Stimulated activated naive CD8-positive, alpha-beta T cell treated with anti-CD3 and anti-CD28 coated beads, Interleukin-15, amount 100 ng/mL, for 72 hours (primary cell): Measurements from ENCODE around the gene MTRF1.
"Not testable (repeated sequence)": the region's sequence is repeated elsewhere in the genome, so short reads cannot be mapped to it uniquely, and the experiment has no call there.

ENCODE experiments used
- ATAC-seq: fragments of 150-1000 bp; cut with Tn5 transposase; 2 replicates; pipeline ENCODE4 v1.10.0; 2021; ENCODE audit warnings: mild to moderate bottlenecking, moderate library complexity
- DNase-seq, 2 donors: peaks; one replicate each; pipeline ENCODE4 v3.0.0; 2021 to 2022
- H3K27ac Mint-ChIP-seq, 2 donors: one replicate each; pipeline ENCODE4 v1.8.0; 2022; ENCODE audit warnings: mild to moderate bottlenecking in 2 of 2, mixed read lengths in 2 of 2, moderate library complexity in 2 of 2
- H3K27me3 Mint-ChIP-seq: one replicate; pipeline ENCODE4 v1.8.0; 2022; ENCODE audit warnings: mixed read lengths
- H3K4me1 Mint-ChIP-seq: one replicate; pipeline ENCODE4 v1.8.0; 2022; ENCODE audit warnings: mild to moderate bottlenecking, mixed read lengths
- H3K4me3 Mint-ChIP-seq, 2 donors: one replicate each; pipeline ENCODE4 v1.8.0; 2022; ENCODE audit warnings: mild to moderate bottlenecking in 2 of 2, mixed read lengths in 2 of 2, moderate library complexity in 1 of 2
- H3K9me3 Mint-ChIP-seq, 2 donors: one replicate each; pipeline ENCODE4 v1.8.0; 2022; ENCODE audit warnings: mixed read lengths in 2 of 2

MTRF1 gene

DNA sequence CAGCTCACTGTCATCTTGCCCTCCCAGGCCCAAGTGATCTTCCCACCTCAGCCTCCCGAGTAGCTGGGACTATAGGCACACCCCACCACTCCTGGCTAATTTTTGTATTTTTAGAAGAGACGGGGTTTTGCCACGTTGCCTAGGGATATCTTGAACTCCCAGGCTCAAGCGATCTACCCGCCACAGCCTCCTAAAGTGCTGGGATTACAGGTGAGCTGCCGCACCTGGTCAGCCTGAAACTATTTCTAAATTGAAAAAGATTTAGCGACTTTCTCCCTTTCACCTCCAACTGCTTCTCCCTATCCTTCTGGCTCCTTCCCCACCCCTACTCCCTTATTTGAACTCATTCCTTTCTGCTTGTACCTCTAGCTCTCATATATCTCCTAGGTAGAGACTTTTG is 27.9 kb upstream of the MTRF1 start:
- no peak for DNase-seq
- peaks cover 18% of the 10 kb centered on the region for H3K4me1 Mint-ChIP-seq
- H3K27ac Mint-ChIP-seq, result no peak overlapping the region
- no peaks in the 10 kb centered on the region for H3K27me3 Mint-ChIP-seq
- ATAC-seq, result no peak
- no peak overlapping the region for H3K4me3 Mint-ChIP-seq
- H3K9me3 Mint-ChIP-seq, result peaks cover 12 to 17% of the 10 kb centered on the region in 2 donors

DNA sequence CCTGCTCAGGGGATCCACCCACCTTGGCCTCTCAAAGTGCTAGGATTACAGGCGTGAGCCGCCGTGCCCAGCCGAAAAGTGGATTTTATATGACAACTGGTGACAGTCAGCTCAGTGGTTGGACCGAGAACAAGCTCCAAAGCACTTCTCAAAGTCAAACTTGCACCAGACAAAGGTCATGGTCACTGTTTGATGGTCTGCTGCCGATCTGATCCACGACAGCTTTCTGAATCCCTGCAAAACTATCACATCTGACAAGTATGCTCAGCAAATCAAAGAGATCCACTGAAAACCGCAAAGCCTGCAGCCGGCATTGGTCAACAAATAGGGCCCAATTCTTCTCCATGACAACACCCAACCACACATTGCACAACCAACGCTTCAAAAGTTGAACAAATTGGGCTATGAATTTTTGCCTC is 26.1 kb upstream of the MTRF1 start:
- ATAC-seq, result no peak
- Mint-ChIP-seq H3K27me3 (no peaks in the 10 kb centered on the region), H3K9me3 (peaks cover 12 to 17% of the 10 kb centered on the region in 2 donors), H3K27ac (no peak overlapping the region), H3K4me1 (peaks cover 30% of the 10 kb centered on the region), H3K4me3 (no peak overlapping the region)
- no peak for DNase-seq

DNA sequence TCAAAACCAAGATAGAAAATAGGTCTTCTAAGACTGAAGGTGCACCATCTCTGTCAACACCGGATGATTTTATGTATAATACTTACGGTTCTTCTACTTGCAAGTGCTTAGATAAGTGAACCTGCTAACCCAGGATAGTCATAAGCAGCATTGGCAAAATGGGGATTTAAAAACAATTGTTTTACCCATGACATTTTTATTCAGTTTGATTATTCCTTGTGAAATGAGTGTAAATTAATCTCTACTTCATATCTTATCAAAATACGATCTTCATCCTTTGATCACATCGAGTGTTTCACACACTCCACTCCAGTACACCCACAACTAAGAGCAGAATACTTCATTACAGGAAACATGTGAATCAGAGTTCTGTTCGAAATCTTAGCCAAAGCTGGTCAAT is 23.0 kb upstream of the MTRF1 start:
- peak; percentile 78 for ATAC-seq
- no peak for DNase-seq
- no peak overlapping the region for H3K27ac Mint-ChIP-seq

DNA sequence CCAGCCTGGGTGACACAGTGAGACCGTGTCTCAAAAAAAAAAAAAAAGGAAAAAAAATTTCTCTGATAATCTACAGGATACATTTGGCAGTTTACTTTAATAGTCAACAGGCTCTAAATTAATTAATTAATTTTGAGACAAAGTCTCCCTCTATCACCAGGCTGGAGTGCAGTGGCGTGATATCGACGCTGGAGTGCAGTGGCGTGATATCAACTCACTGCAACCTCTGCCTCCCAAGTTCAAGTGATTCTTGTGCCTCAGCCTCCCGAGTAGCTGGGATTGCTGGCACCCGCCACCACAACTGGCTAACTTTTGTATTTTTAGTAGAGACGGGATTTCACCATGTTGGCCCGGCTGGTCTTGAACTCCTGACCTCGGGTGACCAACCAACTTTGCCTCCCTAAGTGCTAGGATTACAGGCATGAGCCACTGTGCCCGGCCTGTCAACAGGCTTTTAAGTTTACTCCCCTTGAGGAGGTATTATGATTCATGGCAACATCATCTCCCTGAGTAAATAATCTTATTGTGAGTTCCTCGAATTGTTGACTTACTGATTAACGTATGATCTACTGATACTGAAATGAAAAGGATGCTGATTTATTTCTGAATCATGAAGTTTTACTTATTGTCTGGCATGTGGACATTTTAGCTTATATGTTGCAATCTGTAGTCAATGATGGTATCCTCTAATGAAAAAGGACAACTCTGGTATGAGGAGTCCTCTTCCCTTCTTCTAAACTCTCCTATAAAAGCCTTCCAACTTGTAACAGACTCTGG is 21.3 kb upstream of the MTRF1 start:
- Mint-ChIP-seq H3K9me3 (peaks cover 12 to 17% of the 10 kb centered on the region in 2 donors), H3K4me1 (peaks cover 30% of the 10 kb centered on the region), H3K4me3 (no peak overlapping the region), H3K27me3 (no peaks in the 10 kb centered on the region), H3K27ac (no peak overlapping the region)
- ATAC-seq (no peak), DNase-seq (no peak)

More for the DNA sequence above, 23.0 kb upstream of the MTRF1 start:
- peak overlapping the region; percentile 63 to 70 for H3K4me3 Mint-ChIP-seq
- H3K4me1 Mint-ChIP-seq, result peaks cover 30% of the 10 kb centered on the region
- peaks cover 12 to 17% of the 10 kb centered on the region in 2 donors for H3K9me3 Mint-ChIP-seq
- no peaks in the 10 kb centered on the region for H3K27me3 Mint-ChIP-seq

DNA sequence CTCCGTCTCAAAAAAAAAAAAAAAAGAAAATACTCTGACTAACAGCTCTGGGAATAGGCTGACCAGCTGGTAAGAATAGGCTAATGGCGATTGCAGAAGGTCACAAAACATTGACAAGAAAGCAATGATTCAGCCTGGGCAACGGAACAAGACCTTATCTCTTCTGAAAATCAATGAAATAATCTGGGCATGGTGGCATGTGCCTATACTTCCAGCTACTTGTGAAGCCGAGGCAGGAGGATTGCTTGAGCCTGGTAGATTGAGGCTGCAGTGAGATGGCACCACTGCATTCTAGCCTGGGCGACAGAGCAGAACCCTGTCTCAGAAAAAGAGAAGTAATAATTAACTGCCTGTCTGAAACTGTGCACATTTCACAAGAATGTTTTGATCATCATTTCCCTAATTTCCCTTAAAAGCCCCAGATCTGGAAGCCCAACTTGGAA is 18.8 kb upstream of the MTRF1 start:
- Mint-ChIP-seq H3K9me3 (peaks cover 3 to 5% of the 10 kb centered on the region in 2 donors), H3K4me3 (no peak overlapping the region), H3K27ac (no peak overlapping the region), H3K4me1 (peaks cover 37% of the 10 kb centered on the region), H3K27me3 (no peaks in the 10 kb centered on the region)
- DNase-seq, result no peak
- no peak for ATAC-seq

DNA sequence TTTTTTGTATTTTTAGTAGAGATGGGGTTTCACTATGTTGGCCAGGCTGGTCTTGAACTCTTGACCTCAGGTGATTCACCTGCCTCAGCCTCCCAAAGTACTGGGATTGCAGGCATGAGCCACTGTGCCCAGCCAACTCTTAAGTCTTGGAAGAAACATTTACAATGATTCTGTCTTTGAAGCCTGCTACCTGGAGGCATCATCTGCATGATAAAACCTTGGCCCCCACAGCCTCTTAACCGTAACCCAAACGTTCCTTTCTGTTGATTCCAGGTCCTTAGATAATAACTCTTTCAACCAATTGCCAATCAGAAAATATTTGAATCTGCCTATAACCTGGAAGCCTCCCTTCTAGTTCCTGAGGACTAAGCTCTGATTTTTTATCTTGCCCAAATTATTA is 15.8 kb upstream of the MTRF1 start:
- H3K27me3 Mint-ChIP-seq, ATAC-seq, H3K4me3 Mint-ChIP-seq, DNase-seq, H3K27ac Mint-ChIP-seq, H3K9me3 Mint-ChIP-seq: not testable (repeated sequence)
- H3K4me1 Mint-ChIP-seq, result peaks cover 22% of the 10 kb centered on the region

DNA sequence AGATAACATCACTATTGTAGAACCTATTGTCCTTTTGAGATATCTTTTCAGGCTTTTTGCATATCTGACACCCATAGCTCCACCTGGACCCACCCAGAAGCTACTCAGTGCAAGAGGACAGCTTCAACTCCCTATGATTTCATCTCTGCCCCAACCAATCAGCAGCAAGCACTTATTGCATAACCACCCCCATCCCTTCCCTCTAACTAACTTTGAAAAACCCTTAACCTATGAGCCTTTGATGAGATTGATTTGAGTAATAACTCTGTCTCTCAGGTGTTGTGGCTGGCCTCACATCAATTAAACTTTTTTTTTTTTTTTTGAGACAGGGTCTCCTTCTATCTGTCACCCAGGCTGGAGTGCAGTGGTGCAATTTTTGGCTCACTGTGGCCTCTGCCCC is 13.4 kb upstream of the MTRF1 start:
- DNase-seq (no peak), ATAC-seq (peak; percentile 26)
- Mint-ChIP-seq H3K27ac (no peak overlapping the region), H3K27me3 (no peaks in the 10 kb centered on the region), H3K4me3 (no peak overlapping the region), H3K4me1 (peaks cover 26% of the 10 kb centered on the region), H3K9me3 (peaks cover 0 to 3% of the 10 kb centered on the region in 2 donors)

DNA sequence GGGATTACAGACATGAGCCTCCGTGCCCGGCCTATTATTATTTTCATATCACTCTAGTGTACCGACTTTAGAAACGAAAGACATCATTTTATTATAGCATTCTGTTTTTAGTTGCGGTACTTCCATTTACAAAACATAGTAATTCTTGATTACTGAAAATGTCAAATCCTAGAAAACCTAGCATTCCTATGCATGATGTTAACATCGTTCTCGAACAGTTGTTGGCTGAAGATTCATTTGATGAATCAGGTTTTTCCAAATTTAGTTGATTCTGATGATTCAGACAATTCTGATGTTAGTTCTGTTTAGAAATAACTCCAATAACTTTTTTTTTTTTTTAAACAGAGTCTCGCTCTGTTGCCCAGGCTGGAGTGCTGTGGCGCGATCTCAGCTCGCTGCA is 11.5 kb upstream of the MTRF1 start:
- ATAC-seq, result no peak
- DNase-seq, result no peak
- no peak overlapping the region for H3K27ac Mint-ChIP-seq
- H3K27me3 Mint-ChIP-seq, result no peaks in the 10 kb centered on the region
- peaks cover 5 to 9% of the 10 kb centered on the region in 2 donors for H3K9me3 Mint-ChIP-seq
- peaks cover 37% of the 10 kb centered on the region for H3K4me1 Mint-ChIP-seq
- H3K4me3 Mint-ChIP-seq, result no peak overlapping the region

DNA sequence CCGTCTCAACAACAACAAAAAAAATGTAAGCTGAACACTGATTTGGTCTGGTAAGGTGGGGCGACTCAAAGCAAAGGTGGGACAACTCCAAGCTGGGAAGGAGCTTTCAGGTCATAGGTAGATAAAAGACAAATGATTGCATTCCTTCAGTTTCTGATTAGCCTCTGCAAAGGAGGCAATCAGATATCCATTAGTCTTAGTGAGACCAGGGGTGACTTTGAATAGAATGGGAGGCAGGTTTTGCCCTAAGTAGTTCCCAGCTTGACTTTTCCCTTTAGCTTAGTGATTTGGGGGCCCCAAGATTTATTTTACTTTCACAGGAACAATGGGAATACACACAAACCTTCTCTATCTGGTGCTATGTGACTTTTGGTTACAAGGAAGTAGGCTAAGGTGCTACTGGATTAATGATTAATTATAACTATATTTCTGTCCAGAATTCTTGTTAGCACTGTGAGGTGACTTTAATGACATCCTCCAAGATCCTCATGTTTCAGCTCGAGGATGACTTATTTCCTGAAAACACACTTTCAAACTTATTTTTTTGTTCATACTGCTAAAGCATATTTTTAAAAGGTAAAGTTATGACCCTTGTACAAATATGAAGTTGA is 10.6 kb upstream of the MTRF1 start:
- no peak overlapping the region for H3K4me3 Mint-ChIP-seq
- H3K27me3 Mint-ChIP-seq, result no peaks in the 10 kb centered on the region
- DNase-seq, result no peak
- H3K27ac Mint-ChIP-seq, result no peak overlapping the region
- peaks cover 37% of the 10 kb centered on the region for H3K4me1 Mint-ChIP-seq
- no peak for ATAC-seq
- peaks cover 5 to 9% of the 10 kb centered on the region in 2 donors for H3K9me3 Mint-ChIP-seq

DNA sequence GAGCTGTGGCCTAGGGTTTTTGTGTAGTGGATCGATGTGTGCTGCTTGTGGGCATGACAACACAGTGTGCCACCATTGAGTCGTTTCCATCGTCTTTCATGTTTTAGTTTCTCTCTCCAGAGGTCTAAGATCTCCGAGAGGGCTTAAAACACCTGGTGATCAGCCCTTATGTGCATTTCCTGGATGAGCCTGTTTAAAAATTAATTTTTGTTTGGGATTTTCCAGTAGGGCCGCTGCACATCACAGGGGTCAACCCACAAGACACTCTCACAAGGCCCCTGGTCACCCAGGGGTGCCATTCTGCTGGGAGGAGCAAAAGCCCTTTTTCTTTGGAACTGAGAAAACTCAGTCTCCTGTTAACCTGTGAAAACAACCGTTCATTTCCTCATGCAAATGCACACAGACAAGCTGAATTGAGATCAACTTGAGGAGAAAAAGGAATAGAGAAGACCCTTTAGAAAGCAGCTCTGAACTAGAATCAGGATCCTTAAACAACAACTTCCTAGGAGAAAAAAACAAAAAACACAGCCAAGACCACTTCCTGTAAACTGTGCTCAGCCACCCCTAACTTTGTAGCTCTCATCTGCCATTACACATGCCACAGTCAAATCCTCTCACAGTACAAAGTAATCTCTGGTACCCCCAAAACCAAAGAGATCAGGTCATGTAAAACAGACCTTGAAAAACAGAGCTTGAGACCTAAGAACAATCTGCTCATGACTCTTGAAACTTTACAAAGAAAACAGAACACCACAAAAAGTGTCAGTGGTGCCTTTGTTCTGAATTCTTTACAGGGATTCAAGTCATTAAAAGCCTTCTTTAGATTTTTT is 8.3 kb upstream of the MTRF1 start:
- peaks cover 12 to 16% of the 10 kb centered on the region in 2 donors for H3K9me3 Mint-ChIP-seq
- DNase-seq (peak in 1 of 2 donors; percentile 11), ATAC-seq (peak; percentile 61)
- H3K4me3 Mint-ChIP-seq, result peak overlapping the region; percentile 61 to 67
- H3K27ac Mint-ChIP-seq, result peak overlapping the region; percentile 90 to 95
- no peaks in the 10 kb centered on the region for H3K27me3 Mint-ChIP-seq
- H3K4me1 Mint-ChIP-seq, result peaks cover 23% of the 10 kb centered on the region

DNA sequence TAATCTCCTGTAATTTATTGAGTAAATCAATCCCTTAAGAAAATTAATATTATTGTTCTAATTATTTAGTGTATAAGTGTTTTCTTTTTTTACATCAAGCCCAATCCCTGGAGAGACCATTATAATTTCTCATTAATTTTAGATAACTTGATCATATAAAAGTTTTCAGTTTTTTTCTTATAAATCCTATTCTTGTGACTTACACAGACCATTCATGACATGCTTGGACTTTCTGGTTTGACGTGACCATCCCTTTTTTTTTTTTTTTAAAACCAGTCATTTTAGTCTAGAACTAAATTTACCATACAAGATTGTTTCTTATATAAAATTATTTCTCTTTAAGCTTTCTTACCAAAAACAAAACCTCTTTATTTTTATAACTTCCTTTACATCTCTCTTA is 5.4 kb upstream of the MTRF1 start:
- Mint-ChIP-seq H3K27ac (no peak overlapping the region), H3K9me3 (peaks cover 12 to 16% of the 10 kb centered on the region in 2 donors), H3K4me1 (peaks cover 21% of the 10 kb centered on the region), H3K4me3 (no peak overlapping the region), H3K27me3 (no peaks in the 10 kb centered on the region)
- no peak for DNase-seq
- ATAC-seq, result no peak

DNA sequence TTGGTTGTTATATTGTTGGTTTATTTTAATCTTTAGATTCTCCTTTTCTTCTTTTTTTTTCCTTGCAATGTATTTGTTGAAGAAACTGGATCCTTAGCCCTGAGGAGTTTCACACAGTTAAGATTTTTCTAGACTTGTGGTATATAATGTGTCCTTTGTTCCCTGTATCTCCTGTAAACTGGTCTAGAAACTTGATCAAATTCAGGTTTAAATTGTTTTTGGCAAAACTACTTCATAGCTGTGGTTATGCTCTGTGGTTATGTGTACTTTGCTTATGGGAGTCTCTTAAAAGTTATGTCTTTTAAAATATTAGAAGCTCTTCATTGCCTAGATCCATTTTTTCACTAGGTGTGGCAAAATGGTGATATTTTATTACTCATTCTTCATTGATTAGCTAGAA is 3.7 kb upstream of the MTRF1 start:
- H3K4me3 Mint-ChIP-seq, result no peak overlapping the region

DNA sequence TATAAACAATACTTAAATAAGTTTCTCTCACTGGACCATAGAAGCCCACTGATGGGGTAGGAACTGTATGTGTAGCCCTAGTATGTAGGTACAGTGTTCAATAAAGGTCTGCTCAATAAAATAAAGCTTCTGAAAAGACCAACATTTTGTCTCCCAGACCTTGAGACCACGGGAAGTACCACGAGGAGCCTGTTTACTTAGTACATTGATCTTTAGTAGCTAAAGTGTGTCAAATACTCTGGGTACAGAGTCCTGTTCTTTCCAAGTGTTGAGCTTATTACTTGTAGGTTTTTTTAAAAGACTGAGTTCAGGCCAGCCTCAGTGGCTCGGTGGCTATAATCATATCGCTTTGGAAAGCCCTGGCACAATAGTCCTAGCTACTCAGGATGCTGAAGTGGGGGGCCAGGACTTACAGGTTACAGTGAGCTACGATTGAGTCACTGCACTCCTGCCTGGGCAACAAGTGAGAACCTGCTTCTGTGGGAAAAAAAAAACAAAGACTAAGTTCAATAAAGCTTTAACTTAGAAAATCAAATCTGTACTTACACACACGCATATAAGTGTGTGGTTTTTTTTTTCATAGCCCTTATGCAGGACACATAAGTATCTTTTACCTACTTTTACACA is 3.4 kb downstream of the MTRF1 start:
- Mint-ChIP-seq H3K27me3 (no peaks in the 10 kb centered on the region), H3K4me3 (no peak overlapping the region), H3K9me3 (no peaks in the 10 kb centered on the region), H3K27ac (no peak overlapping the region), H3K4me1 (peaks cover 42% of the 10 kb centered on the region)
- ATAC-seq, result no peak
- DNase-seq, result no peak

More for the DNA sequence above, 3.7 kb upstream of the MTRF1 start:
- Mint-ChIP-seq H3K27ac (no peak overlapping the region), H3K9me3 (peaks cover 11 to 16% of the 10 kb centered on the region in 2 donors), H3K27me3 (no peaks in the 10 kb centered on the region), H3K4me1 (peaks cover 26% of the 10 kb centered on the region)
- ATAC-seq (no peak), DNase-seq (no peak)

DNA sequence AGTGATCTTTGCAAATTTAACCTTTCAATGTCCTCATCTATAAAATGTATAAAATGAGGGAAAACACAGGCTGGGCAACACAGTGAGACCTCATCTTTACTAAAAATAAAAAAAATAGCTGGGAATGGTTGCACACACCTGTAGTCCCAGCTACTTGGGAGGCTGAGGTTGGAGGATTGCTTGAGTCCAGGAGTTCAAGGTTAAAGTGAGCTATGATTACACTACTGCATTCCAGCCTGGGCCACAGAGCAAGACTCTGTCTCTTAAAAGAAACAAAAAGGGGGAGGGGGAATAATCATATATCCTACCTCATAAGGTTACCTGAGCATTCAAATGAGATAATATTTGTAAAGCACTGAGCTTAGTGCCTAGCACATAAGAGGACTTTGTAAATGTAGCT is 5.8 kb downstream of the MTRF1 start:
- DNase-seq, result no peak
- Mint-ChIP-seq H3K4me1 (peaks cover 40% of the 10 kb centered on the region), H3K9me3 (no peaks in the 10 kb centered on the region), H3K27me3 (no peaks in the 10 kb centered on the region), H3K4me3 (no peak overlapping the region), H3K27ac (no peak overlapping the region)
- ATAC-seq, result no peak

DNA sequence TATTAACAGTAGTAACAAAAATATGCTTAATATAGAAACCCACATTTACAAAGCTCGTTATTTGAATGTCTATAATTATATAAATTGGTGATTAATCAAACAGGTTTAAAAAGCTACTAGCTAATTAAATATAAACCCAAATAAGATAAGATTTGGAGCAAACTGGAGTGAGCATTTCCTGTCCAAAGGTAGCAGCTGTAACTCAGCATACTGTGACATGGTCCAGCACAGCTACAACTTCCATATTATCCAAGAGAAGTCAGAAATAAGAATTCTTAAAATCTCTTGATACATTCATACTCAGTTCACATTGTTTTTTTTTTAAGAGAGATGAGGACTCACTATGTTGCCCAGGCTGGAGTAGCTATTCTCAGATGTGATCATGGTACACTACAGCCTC is 8.5 kb downstream of the MTRF1 start:
- DNase-seq (no peak), ATAC-seq (no peak)
- Mint-ChIP-seq H3K27ac (no peak overlapping the region), H3K4me3 (no peak overlapping the region), H3K9me3 (no peaks in the 10 kb centered on the region), H3K4me1 (peaks cover 41% of the 10 kb centered on the region), H3K27me3 (no peaks in the 10 kb centered on the region)
